ENCODE results near the gene FAM20A.

GRCh38 chr17:68572138-68572842 is 28.9 kb downstream of the FAM20A start:
- no peak for TF ChIP-seq EZH2 (IDR thresholded peaks at IDR 0.05; ENCODE audit: insufficient read depth, poor library complexity, severe bottlenecking)
- no peak for TF ChIP-seq EZH2phosphoT487 (IDR thresholded peaks at IDR 0.05; ENCODE audit: insufficient read depth, low read depth)

Data from GM23248 (cell line).